Esophagus muscularis mucosa (tissue), 4 donors: ENCODE data around the gene PXDN. TPM values are rescaled to one million over a fixed set of nuclear protein-coding genes. Genes with fewer than 3 reads are reported as not detected.

ENCODE experiments used
- DNase-seq: peaks from one replicate; pipeline ENCODE4 v3.0.0-alpha.2; 2017; ENCODE audit errors: extremely low spot score
- H3K27ac ChIP-seq, 4 donors: fragments of 200-600 bp; sonication (generic); replicated peaks in 1 of 4; 1 replicate in 3 of 4; 2 replicates in 1 of 4; pipeline ENCODE4 v1.5.1; 2016 to 2019; ENCODE audit warnings: mild to moderate bottlenecking in 1 of 4
- H3K27me3 ChIP-seq, 4 donors: fragments of 200-600 bp; sonication (generic); one replicate each; pipeline versions ENCODE4 v1.5.1 to v1.6.0; 2016 to 2019
- H3K36me3 ChIP-seq, 4 donors: fragments of 200-600 bp; sonication (generic); one replicate each; pipeline ENCODE4 v1.5.1; 2016 to 2019
- H3K4me1 ChIP-seq, 4 donors: fragments of 200-600 bp; sonication (generic); one replicate each; pipeline ENCODE4 v1.5.1; 2016 to 2019
- H3K4me3 ChIP-seq, 4 donors: fragments of 200-600 bp; sonication (generic); 1 replicate in 2 of 4; 2 replicates in 2 of 4; pipeline ENCODE4 v1.5.1; 2016 to 2019; ENCODE audit warnings: mild to moderate bottlenecking in 4 of 4, moderate library complexity in 1 of 4
- H3K9me3 ChIP-seq, 4 donors: fragments of 200-600 bp; sonication (generic); 1 replicate in 3 of 4; 2 replicates in 1 of 4; pipeline ENCODE4 v1.5.1; 2016 to 2019
- CTCF ChIP-seq, 3 experiments: fragments of 200-600 bp in 2 of 3; fragments of 450-650 bp in 1 of 3; sonication (generic) in 2 of 3; IDR thresholded peaks; one replicate each; pipeline ENCODE4 v1.5.1; 2017 to 2019; ENCODE audit warnings: antibody characterized with exemption in 3 of 3, mild to moderate bottlenecking in 2 of 3, moderate library complexity in 1 of 3
- EP300 ChIP-seq: sonication (generic); formaldehyde crosslinking; IDR thresholded peaks from one replicate; pipeline ENCODE4 v1.6.1; 2017; ENCODE audit warnings: antibody characterized with exemption
- POLR2A ChIP-seq: fragments of 450-650 bp; IDR thresholded peaks from one replicate; pipeline ENCODE4 v1.6.1; 2017; ENCODE audit warnings: antibody characterized with exemption, moderate library complexity, mild to moderate bottlenecking, low read depth
- POLR2AphosphoS5 ChIP-seq, 2 donors: sonication (generic); formaldehyde crosslinking; IDR thresholded peaks; one replicate each; pipeline ENCODE4 v1.6.1; 2017; ENCODE audit warnings: antibody characterized with exemption in 2 of 2
- WGBS: methylation state at CpG from one replicate; pipeline ENCODE4 v1.1.5; 2018; 5-methylcytosine and 5-hydroxymethylcytosine counted together
- intact Hi-C: fragments of 100-400 bp; cut with DNase I; formaldehyde crosslinking; loops from one replicate; pipeline ENCODE4 v1.15.1; 2023
- total RNA-seq, 4 donors: library from RNA; depleted of rRNA; stranded (reverse); fragments of >200 nt; gene quantifications; one replicate each; pipeline versions ENCODE4 v1.1.0 to v1.2.1, GENCODE V29; 2016

Gene PXDN
- total RNA-seq, 4 donors from 2014 or later: 19.9 to 81.6 (median 50.1) TPM

DNA sequence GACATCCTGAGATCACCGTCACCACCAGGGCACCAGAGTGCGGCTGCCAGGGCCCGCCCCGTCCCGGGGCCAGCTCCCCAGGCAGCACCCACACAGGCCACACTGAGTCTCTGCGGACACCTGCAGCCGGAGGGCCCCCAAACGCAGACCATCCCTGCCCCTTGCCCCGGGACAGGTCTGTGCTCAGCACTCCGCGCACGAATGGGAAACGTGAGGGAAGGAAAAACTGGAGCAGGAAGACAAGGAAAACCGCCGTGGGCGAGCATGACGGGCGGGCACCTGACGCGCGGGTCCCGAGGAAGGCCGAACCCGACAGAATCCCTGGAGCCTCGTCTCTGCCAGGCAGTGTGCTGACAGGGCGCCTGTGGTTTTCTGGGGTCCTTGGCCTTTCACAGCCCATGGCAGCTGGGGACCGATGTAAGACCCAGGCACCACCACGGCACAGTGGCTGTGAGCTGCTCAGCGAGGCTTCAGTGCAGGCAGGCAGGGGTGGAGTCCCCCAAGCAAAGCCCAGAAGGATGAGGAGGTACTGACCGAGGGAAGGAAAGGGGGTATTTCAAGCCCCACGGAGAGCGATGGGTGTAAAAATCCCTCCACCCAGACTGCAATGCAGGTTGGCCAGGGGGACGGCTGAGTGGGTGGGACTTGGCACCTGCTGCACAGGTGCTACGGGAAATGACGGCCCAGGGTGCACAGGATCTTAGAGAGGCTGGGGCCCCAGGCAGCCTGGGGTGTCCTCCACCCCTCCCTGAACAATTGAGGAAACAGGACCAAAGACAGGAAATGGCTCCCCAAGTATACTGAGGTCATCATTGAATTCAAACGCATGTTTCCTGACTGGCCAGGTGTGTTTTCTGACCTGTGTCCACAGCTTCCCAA, 59.0 kb downstream of the PXDN start:
- intact Hi-C loops: no loop called here
- TF ChIP-seq POLR2A (no peak), POLR2AphosphoS5 (IDR thresholded peaks at IDR 0.05) (no peak), CTCF (IDR thresholded peaks at IDR 0.05) (no peak), EP300 (no peak)
- H3K27me3 ChIP-seq: no peaks in the 10 kb centered on the region
- peaks cover 0 to 79% (median 41%) of the 10 kb centered on the region in 4 donors for H3K36me3 ChIP-seq
- WGBS: 91% methylated on average over 25 of the region's 36 CpGs
- no peak for DNase-seq
- H3K4me1 ChIP-seq: peaks cover 0 to 8% (median 0%) of the 10 kb centered on the region in 4 donors
- H3K9me3 ChIP-seq: no peaks in the 10 kb centered on the region
- H3K27ac ChIP-seq: no peak overlapping the region
- no peak overlapping the region for H3K4me3 ChIP-seq

DNA sequence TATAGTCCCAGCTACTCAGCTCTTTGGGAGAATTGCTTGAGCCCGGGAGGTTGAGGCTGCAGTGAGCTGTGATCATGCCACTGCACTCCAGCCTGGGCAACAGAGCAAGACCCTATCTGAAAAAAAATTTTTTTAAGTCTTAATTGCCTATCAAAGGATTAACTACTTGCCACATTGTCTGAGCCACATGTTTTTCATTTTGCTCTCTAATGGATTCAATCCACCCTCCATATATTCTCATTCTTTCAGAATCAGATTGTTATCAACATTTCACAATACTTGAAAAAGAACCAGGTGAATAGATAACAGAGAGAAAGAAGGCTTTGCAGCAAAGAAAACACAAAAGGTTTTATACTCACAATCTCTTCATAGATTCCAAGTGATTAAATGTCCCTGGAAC, 61.0 kb downstream of the PXDN start:
- no peaks in the 10 kb centered on the region for H3K27me3 ChIP-seq
- TF ChIP-seq POLR2A (no peak), CTCF (IDR thresholded peaks at IDR 0.05) (no peak), POLR2AphosphoS5 (IDR thresholded peaks at IDR 0.05) (no peak), EP300 (no peak)
- H3K9me3 ChIP-seq: no peaks in the 10 kb centered on the region
- H3K4me1 ChIP-seq: peaks cover 0 to 8% (median 0%) of the 10 kb centered on the region in 4 donors
- no peak overlapping the region for H3K27ac ChIP-seq
- DNase-seq: no peak
- H3K4me3 ChIP-seq: no peak overlapping the region
- H3K36me3 ChIP-seq: peaks cover 0 to 82% (median 57%) of the 10 kb centered on the region in 4 donors
- intact Hi-C loops: no loop called here
- 100% methylated on average over 1 of the region's 1 CpG for WGBS

- H3K27ac ChIP-seq: no peak overlapping the region
- no peak for DNase-seq
- H3K4me1 ChIP-seq: peaks cover 0 to 8% (median 0%) of the 10 kb centered on the region in 4 donors
- no peak for TF ChIP-seq POLR2A
- TF ChIP-seq CTCF (IDR thresholded peaks at IDR 0.05): no peak
- TF ChIP-seq EP300: no peak
- no peak for TF ChIP-seq POLR2AphosphoS5 (IDR thresholded peaks at IDR 0.05)
- intact Hi-C loops: no loop called here
- no peak overlapping the region for H3K4me3 ChIP-seq
- no peaks in the 10 kb centered on the region for H3K27me3 ChIP-seq
- H3K36me3 ChIP-seq: peaks cover 0 to 82% (median 58%) of the 10 kb centered on the region in 4 donors
- H3K9me3 ChIP-seq: no peaks in the 10 kb centered on the region
These were observed 62.2 kb downstream of the PXDN start for GRCh38 chr2:1682181-1682440.

GRCh38 chr2:1681323-1682180, 62.8 kb downstream of the PXDN start:
- H3K4me3 ChIP-seq: no peak overlapping the region
- H3K4me1 ChIP-seq: peaks cover 3 to 8% (median 3%) of the 10 kb centered on the region in 4 donors
- intact Hi-C loops: no loop called here
- H3K36me3 ChIP-seq: peaks cover 0 to 81% (median 58%) of the 10 kb centered on the region in 4 donors
- H3K27ac ChIP-seq: no peak overlapping the region
- WGBS: 94% methylated on average over 9 of the region's 20 CpGs
- DNase-seq: no peak
- H3K9me3 ChIP-seq: no peaks in the 10 kb centered on the region
- TF ChIP-seq POLR2AphosphoS5 (IDR thresholded peaks at IDR 0.05) (no peak), EP300 (no peak), POLR2A (no peak), CTCF (IDR thresholded peaks at IDR 0.05) (no peak)
- H3K27me3 ChIP-seq: no peaks in the 10 kb centered on the region
